Parathyroid adenoma (tissue), 2 donors: Measurements from ENCODE around the gene ADGRD1.

Experiments used
- H2AFZ ChIP-seq: fragments of 300-600 bp; sonication (generic); one replicate; pipeline ENCODE4 v1.7.0; 2017; ENCODE audit warnings: antibody characterized with exemption, mild to moderate bottlenecking
- H3K27ac ChIP-seq: fragments of 300-600 bp; sonication (generic); one replicate; pipeline ENCODE4 v1.7.0; 2017
- H3K27me3 ChIP-seq: fragments of 300-600 bp; sonication (generic); one replicate; pipeline ENCODE4 v1.7.0; 2017; ENCODE audit warnings: low read length; ENCODE audit not compliant: control insufficient read depth, insufficient read depth
- H3K36me3 ChIP-seq: fragments of 300-600 bp; sonication (generic); one replicate; pipeline ENCODE4 v1.7.0; 2017; ENCODE audit warnings: low read length; ENCODE audit not compliant: control insufficient read depth, insufficient read depth
- H3K4me1 ChIP-seq: fragments of 300-600 bp; sonication (generic); one replicate; pipeline ENCODE4 v1.7.0; 2017; ENCODE audit warnings: control low read depth
- H3K4me2 ChIP-seq: fragments of 300-600 bp; sonication (generic); one replicate; pipeline ENCODE4 v1.7.0; 2017; ENCODE audit warnings: low read length
- H3K4me3 ChIP-seq: fragments of 300-600 bp; sonication (generic); one replicate; pipeline ENCODE4 v1.7.0; 2017; ENCODE audit warnings: low read depth, low read length
- H3K79me2 ChIP-seq: fragments of 300-600 bp; sonication (generic); one replicate; pipeline ENCODE4 v1.7.0; 2017; ENCODE audit warnings: control low read depth
- H3K9ac ChIP-seq: fragments of 300-600 bp; sonication (generic); one replicate; pipeline ENCODE4 v1.7.0; 2017; ENCODE audit warnings: mild to moderate bottlenecking
- H3K9me3 ChIP-seq: fragments of 300-600 bp; sonication (generic); one replicate; pipeline ENCODE4 v1.7.0; 2017; ENCODE audit warnings: low read length; ENCODE audit not compliant: control insufficient read depth
- TF ChIP-seq, protein P1 (sequence below): fragments of 300-600 bp; sonication (generic); IDR thresholded peaks from one replicate; pipeline ENCODE4 v1.7.0; 2017; ENCODE audit warnings: antibody characterized with exemption, mild to moderate bottlenecking
- donor health status: primary hyperparathyroidism.

Gene ADGRD1

DNA sequence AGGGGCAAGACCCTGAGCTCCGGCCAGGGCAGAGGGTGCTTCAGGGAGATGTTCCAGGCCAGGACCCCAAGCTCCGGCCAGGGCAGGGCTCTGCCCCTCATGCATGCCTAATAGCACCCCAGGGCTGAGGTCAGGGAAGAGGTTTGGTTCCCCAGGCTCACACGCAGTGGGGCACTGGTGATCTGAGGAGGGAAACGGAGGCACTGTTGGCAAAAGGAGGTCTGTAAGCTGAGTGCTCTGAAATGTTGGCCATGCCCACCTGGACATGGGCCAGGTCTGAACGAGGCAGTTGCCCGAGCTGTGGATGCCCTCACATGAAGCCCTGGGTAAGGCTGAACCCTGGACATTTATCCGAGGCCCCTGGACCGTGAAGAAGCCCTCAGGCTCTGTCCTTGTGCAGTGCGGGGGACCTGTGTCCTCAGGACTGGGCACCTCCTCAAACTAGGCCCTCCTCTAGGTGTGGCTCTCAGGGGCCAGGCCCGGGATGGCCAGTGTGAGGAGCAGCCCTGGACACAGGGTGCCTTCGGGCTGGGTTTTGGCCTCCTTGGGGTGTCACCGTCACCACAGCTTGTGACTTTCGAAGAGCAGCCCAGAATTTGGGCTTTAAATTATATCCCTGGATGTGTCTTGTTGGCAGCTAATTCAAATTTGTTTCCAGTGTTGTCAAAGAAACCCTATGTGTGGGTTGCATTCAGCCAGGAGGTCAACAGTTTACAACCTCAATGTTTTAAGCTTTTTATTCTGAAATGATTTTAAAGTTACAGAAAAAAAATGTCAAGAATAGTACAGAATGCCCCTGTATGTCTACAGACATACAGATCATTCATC, 66.8 kb downstream of the ADGRD1 start:
- TF ChIP-seq, protein P1, sequence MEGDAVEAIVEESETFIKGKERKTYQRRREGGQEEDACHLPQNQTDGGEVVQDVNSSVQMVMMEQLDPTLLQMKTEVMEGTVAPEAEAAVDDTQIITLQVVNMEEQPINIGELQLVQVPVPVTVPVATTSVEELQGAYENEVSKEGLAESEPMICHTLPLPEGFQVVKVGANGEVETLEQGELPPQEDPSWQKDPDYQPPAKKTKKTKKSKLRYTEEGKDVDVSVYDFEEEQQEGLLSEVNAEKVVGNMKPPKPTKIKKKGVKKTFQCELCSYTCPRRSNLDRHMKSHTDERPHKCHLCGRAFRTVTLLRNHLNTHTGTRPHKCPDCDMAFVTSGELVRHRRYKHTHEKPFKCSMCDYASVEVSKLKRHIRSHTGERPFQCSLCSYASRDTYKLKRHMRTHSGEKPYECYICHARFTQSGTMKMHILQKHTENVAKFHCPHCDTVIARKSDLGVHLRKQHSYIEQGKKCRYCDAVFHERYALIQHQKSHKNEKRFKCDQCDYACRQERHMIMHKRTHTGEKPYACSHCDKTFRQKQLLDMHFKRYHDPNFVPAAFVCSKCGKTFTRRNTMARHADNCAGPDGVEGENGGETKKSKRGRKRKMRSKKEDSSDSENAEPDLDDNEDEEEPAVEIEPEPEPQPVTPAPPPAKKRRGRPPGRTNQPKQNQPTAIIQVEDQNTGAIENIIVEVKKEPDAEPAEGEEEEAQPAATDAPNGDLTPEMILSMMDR: no peak
- no peaks in the 10 kb centered on the region for H3K9me3 ChIP-seq

DNA sequence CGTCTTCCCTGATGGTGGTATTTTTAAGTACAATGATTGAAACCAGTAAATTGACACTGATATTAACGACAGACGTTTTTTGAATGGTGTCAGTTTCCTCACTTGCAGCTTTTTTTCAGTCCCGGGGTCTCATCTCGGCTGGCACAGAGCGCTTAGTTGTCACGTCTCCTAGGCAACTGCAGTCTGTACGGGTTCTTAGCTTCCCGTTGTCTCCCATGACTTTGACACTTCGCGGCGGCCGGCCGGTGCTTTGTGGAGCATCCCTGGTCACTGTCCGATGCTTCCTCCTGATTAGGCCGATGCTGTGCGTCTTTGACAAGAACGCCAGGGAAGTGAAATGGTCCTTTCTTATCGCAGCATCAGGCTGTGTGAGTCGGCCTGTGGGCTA, 67.4 kb downstream of the ADGRD1 start:
- Histone ChIP-seq H3K27me3 (no peaks in the 10 kb centered on the region), H3K9ac (no peak overlapping the region), H3K27ac (no peak overlapping the region), H3K79me2 (no peaks in the 10 kb centered on the region), H3K9me3 (no peaks in the 10 kb centered on the region), H3K4me2 (no peak overlapping the region), H3K36me3 (no peaks in the 10 kb centered on the region), H3K4me1 (no peaks in the 10 kb centered on the region), H3K4me3 (no peak overlapping the region), H2AFZ (no peak overlapping the region)
- TF ChIP-seq, protein P1: no peak

More for the DNA sequence above, 66.8 kb downstream of the ADGRD1 start:
- H3K4me2 ChIP-seq: no peak overlapping the region
- no peaks in the 10 kb centered on the region for H3K4me1 ChIP-seq
- H3K79me2 ChIP-seq: no peaks in the 10 kb centered on the region
- H3K9ac ChIP-seq: no peak overlapping the region
- no peaks in the 10 kb centered on the region for H3K36me3 ChIP-seq
- H3K27ac ChIP-seq: no peak overlapping the region
- H3K4me3 ChIP-seq: no peak overlapping the region
- no peak overlapping the region for H2AFZ ChIP-seq
- H3K27me3 ChIP-seq: no peaks in the 10 kb centered on the region

DNA sequence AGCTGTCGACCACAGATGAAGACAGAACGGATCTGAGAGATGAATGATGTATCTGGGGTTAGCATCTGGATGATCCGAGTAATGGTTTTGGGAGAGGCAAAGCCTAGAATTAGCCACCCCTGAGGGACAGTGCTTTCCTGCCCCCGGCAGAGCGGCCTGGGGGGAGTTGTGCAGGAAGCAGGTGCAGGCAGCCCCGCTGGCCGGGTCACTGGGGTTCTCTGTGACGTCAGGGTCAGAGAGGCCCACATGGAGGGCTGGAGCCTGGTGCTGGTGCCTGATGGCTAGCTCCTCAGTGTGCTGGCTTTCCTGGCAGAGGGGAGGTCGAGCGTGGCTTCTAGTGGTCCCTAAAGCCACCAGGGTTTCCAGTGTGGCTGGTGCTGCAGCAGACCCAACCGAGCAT, 70.3 kb downstream of the ADGRD1 start:
- Histone ChIP-seq H3K79me2 (no peaks in the 10 kb centered on the region), H3K4me1 (no peaks in the 10 kb centered on the region), H3K4me3 (no peak overlapping the region), H3K27ac (no peak overlapping the region), H3K36me3 (no peaks in the 10 kb centered on the region), H2AFZ (no peak overlapping the region), H3K4me2 (no peak overlapping the region), H3K9me3 (no peaks in the 10 kb centered on the region), H3K27me3 (no peaks in the 10 kb centered on the region), H3K9ac (no peak overlapping the region)
- TF ChIP-seq, protein P1: no peak

DNA sequence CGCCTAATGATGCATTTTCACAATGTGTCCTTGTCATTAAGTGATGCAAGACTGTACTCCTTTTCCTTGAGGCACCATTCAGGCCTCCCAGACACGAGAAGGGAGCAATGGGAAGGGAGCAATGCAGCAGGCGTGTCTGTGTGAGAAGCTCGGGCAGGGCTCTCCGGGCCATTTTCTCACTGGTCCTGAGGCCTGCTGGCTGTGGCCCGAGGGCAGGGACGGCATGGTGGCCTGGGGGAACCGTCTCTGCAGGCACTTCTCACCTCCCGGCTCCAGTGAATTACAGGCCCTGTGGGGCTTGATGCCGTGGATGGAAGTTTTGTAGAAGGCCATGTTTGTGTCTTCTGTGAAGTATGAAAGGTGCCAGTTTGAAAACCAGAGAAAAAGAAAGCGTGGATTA, 71.0 kb downstream of the ADGRD1 start:
- H3K4me2 ChIP-seq: no peak overlapping the region
- TF ChIP-seq, protein P1: no peak
- H3K36me3 ChIP-seq: no peaks in the 10 kb centered on the region
- no peaks in the 10 kb centered on the region for H3K4me1 ChIP-seq
- no peaks in the 10 kb centered on the region for H3K79me2 ChIP-seq
- H3K9me3 ChIP-seq: no peaks in the 10 kb centered on the region
- no peak overlapping the region for H3K9ac ChIP-seq
- no peak overlapping the region for H2AFZ ChIP-seq
- H3K27ac ChIP-seq: no peak overlapping the region
- H3K4me3 ChIP-seq: no peak overlapping the region
- H3K27me3 ChIP-seq: no peaks in the 10 kb centered on the region

DNA sequence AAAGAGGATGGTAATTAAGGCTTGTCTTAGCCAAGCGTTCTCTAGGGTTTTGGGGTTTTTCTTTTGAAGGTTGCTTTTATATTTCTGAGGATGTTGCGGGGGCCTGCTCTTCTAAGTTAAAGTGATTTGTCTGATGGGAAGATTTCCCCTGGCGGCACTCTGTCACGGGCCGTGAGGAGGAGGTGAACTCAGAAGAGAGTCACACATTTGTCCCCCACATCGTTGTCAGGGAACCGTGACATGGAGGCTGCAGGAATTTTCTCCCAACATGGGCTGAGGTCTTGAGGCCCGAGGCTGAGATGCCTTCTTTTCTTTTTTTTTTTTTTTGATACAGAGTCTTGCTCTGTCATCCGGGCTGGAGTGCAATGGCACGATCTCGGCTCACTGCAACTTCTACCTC, 71.5 kb downstream of the ADGRD1 start:
- H3K4me3 ChIP-seq: no peak overlapping the region
- H2AFZ ChIP-seq: no peak overlapping the region
- TF ChIP-seq, protein P1: no peak
- no peak overlapping the region for H3K4me2 ChIP-seq
- H3K79me2 ChIP-seq: no peaks in the 10 kb centered on the region
- H3K36me3 ChIP-seq: no peaks in the 10 kb centered on the region
- no peaks in the 10 kb centered on the region for H3K4me1 ChIP-seq
- H3K9ac ChIP-seq: no peak overlapping the region
- H3K27me3 ChIP-seq: no peaks in the 10 kb centered on the region
- no peak overlapping the region for H3K27ac ChIP-seq
- no peaks in the 10 kb centered on the region for H3K9me3 ChIP-seq
